ENCODE results near the gene CHMP2A. TPM values are rescaled to one million over a fixed set of nuclear protein-coding genes. Genes with fewer than 3 reads are reported as not detected.

Gene CHMP2A
- total and polyA plus RNA-seq, 2 of the 13 experiments (the other 11 are each of a cell fraction or from before 2014, with no cell fraction given) = 49.7 to 55.0 TPM

DNA sequence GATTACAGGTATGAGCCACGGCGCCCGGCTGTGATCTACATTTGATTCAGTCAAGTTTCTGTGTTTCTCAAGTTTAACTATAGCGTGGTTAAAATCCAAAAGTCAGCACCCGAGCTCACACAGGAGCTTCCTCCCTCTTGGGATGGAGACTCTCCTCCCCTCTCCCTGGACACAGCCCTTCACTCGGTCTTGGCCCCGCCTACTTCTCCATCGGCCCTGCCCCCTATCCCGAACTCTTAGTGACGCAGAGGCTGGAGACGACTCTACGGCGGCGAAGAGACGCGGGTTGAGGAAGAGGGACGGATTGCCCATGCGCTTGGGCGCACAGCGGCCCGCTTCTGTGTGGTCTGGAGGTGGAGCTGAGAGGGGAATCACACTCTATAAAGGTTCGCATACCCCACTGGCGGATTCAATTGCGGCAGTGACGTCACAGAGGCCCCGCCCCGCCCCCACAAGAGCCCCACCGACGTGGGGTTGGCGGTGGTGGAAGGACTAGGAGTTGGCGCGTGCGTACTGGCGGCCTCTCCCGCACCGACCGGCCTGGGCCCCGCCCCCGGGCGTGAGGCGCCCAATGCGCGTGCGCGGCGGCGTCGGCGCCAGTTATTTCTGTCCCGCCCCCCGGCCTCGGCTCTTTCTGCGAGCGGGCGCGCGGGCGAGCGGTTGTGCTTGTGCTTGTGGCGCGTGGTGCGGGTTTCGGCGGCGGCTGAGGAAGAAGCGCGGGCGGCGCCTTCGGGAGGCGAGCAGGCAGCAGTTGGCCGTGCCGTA is 10.9 kb downstream of the CHMP2A start, which contains the start of gene TRIM28 (continued):
- TF ChIP-seq, protein P1, sequence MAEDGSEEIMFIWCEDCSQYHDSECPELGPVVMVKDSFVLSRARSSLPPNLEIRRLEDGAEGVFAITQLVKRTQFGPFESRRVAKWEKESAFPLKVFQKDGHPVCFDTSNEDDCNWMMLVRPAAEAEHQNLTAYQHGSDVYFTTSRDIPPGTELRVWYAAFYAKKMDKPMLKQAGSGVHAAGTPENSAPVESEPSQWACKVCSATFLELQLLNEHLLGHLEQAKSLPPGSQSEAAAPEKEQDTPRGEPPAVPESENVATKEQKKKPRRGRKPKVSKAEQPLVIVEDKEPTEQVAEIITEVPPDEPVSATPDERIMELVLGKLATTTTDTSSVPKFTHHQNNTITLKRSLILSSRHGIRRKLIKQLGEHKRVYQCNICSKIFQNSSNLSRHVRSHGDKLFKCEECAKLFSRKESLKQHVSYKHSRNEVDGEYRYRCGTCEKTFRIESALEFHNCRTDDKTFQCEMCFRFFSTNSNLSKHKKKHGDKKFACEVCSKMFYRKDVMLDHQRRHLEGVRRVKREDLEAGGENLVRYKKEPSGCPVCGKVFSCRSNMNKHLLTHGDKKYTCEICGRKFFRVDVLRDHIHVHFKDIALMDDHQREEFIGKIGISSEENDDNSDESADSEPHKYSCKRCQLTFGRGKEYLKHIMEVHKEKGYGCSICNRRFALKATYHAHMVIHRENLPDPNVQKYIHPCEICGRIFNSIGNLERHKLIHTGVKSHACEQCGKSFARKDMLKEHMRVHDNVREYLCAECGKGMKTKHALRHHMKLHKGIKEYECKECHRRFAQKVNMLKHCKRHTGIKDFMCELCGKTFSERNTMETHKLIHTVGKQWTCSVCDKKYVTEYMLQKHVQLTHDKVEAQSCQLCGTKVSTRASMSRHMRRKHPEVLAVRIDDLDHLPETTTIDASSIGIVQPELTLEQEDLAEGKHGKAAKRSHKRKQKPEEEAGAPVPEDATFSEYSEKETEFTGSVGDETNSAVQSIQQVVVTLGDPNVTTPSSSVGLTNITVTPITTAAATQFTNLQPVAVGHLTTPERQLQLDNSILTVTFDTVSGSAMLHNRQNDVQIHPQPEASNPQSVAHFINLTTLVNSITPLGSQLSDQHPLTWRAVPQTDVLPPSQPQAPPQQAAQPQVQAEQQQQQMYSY (CRISPR knock-in tag; IDR thresholded peaks at IDR 0.05) = peak; percentile 47; the same call in 1 of the 2 replicates
- peak; percentile 59; the same call in 1 of the 2 replicates for TF ChIP-seq ZNF547 (CRISPR knock-in tag; IDR thresholded peaks at IDR 0.05)
- TF ChIP-seq, protein P2, sequence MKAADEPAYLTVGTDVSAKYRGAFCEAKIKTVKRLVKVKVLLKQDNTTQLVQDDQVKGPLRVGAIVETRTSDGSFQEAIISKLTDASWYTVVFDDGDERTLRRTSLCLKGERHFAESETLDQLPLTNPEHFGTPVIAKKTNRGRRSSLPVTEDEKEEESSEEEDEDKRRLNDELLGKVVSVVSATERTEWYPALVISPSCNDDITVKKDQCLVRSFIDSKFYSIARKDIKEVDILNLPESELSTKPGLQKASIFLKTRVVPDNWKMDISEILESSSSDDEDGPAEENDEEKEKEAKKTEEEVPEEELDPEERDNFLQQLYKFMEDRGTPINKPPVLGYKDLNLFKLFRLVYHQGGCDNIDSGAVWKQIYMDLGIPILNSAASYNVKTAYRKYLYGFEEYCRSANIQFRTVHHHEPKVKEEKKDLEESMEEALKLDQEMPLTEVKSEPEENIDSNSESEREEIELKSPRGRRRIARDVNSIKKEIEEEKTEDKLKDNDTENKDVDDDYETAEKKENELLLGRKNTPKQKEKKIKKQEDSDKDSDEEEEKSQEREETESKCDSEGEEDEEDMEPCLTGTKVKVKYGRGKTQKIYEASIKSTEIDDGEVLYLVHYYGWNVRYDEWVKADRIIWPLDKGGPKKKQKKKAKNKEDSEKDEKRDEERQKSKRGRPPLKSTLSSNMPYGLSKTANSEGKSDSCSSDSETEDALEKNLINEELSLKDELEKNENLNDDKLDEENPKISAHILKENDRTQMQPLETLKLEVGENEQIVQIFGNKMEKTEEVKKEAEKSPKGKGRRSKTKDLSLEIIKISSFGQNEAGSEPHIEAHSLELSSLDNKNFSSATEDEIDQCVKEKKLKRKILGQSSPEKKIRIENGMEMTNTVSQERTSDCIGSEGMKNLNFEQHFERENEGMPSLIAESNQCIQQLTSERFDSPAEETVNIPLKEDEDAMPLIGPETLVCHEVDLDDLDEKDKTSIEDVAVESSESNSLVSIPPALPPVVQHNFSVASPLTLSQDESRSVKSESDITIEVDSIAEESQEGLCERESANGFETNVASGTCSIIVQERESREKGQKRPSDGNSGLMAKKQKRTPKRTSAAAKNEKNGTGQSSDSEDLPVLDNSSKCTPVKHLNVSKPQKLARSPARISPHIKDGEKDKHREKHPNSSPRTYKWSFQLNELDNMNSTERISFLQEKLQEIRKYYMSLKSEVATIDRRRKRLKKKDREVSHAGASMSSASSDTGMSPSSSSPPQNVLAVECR (CRISPR knock-in tag; IDR thresholded peaks at IDR 0.05; ENCODE audit: borderline replicate concordance) = peak; percentile 54; the same call in 1 of the 2 replicates
- no peak for TF ChIP-seq NPAS2 (CRISPR knock-in tag; IDR thresholded peaks at IDR 0.05; ENCODE audit: borderline replicate concordance)
- TF ChIP-seq, protein P3, sequence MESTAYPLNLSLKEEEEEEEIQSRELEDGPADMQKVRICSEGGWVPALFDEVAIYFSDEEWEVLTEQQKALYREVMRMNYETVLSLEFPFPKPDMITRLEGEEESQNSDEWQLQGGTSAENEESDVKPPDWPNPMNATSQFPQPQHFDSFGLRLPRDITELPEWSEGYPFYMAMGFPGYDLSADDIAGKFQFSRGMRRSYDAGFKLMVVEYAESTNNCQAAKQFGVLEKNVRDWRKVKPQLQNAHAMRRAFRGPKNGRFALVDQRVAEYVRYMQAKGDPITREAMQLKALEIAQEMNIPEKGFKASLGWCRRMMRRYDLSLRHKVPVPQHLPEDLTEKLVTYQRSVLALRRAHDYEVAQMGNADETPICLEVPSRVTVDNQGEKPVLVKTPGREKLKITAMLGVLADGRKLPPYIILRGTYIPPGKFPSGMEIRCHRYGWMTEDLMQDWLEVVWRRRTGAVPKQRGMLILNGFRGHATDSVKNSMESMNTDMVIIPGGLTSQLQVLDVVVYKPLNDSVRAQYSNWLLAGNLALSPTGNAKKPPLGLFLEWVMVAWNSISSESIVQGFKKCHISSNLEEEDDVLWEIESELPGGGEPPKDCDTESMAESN (CRISPR knock-in tag; conservative IDR thresholded peaks at IDR 0.05) = peak; percentile 71
- TF ChIP-seq NFIC (IDR thresholded peaks at IDR 0.05; ENCODE audit: low read length) = no peak
- TF ChIP-seq HDAC2 (CRISPR knock-in tag; IDR thresholded peaks at IDR 0.05) = peak; percentile 29; the same call in 1 of the 2 replicates
- TF ChIP-seq, protein P4, sequence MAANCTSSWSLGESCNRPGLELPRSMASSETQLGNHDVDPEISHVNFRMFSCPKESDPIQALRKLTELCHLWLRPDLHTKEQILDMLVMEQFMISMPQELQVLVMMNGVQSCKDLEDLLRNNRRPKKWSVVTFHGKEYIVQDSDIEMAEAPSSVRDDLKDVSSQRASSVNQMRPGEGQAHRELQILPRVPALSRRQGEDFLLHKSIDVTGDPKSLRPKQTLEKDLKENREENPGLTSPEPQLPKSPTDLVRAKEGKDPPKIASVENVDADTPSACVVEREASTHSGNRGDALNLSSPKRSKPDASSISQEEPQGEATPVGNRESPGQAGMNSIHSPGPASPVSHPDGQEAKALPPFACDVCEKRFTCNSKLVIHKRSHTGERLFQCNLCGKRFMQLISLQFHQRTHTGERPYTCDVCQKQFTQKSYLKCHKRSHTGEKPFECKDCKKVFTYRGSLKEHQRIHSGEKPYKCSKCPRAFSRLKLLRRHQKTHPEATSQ (CRISPR knock-in tag; IDR thresholded peaks at IDR 0.05; ENCODE audit: borderline replicate concordance) = 0 out of 2 replicates have a peak, but pooled peaks have one; percentile 29
- TF ChIP-seq, protein P5, sequence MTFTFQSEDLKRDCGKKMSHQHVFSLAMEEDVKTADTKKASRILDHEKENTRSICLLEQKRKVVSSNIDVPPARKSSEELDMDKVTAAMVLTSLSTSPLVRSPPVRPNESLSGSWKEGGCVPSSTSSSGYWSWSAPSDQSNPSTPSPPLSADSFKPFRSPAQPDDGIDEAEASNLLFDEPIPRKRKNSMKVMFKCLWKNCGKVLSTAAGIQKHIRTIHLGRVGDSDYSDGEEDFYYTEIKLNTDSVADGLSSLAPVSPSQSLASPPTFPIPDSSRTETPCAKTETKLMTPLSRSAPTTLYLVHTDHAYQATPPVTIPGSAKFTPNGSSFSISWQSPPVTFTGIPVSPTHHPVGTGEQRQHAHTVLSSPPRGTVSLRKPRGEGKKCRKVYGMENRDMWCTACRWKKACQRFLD (CRISPR knock-in tag; IDR thresholded peaks at IDR 0.05; ENCODE audit: borderline replicate concordance) = 0 out of 2 replicates have a peak, but pooled peaks have one; percentile 12
- TF ChIP-seq, protein P6, sequence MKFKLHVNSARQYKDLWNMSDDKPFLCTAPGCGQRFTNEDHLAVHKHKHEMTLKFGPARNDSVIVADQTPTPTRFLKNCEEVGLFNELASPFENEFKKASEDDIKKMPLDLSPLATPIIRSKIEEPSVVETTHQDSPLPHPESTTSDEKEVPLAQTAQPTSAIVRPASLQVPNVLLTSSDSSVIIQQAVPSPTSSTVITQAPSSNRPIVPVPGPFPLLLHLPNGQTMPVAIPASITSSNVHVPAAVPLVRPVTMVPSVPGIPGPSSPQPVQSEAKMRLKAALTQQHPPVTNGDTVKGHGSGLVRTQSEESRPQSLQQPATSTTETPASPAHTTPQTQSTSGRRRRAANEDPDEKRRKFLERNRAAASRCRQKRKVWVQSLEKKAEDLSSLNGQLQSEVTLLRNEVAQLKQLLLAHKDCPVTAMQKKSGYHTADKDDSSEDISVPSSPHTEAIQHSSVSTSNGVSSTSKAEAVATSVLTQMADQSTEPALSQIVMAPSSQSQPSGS (CRISPR knock-in tag; IDR thresholded peaks at IDR 0.05) = 0 out of 2 replicates have a peak, but pooled peaks have one; percentile 71
- TF ChIP-seq POLR2AphosphoS2 (IDR thresholded peaks at IDR 0.05; ENCODE audit: low read depth, low read length) = peak; percentile 60; the same call in 1 of the 2 replicates
